Liver (tissue), 9 donors: ENCODE results near the gene DMRTC2. TPM values are rescaled to one million over a fixed set of nuclear protein-coding genes. Genes with fewer than 3 reads are reported as not detected.
A peak's percentile ranks its signal among the peaks of the same experiment; 100 is the strongest.

Experiments
- DNase-seq: peaks from one replicate; pipeline ENCODE4 v3.0.0-alpha.2; 2017; ENCODE audit warnings: low spot score
- H3K27ac ChIP-seq, 2 donors: one replicate each; pipeline ENCODE4 v1.7.0; 2013; ENCODE audit warnings: inconsistent platforms in 2 of 2, low read length in 2 of 2, control low read depth in 1 of 2, low read depth in 1 of 2, mild to moderate bottlenecking in 1 of 2
- H3K27me3 ChIP-seq, 4 donors: one replicate each; pipeline versions ENCODE4 v1.6.1 to v1.7.0; 2013; ENCODE audit warnings: low read length in 3 of 4, inconsistent platforms in 1 of 4, mild to moderate bottlenecking in 1 of 4, moderate library complexity in 1 of 4; ENCODE audit not compliant: control insufficient read depth in 4 of 4, insufficient read depth in 4 of 4
- H3K36me3 ChIP-seq, 4 donors: one replicate each; pipeline versions ENCODE4 v1.6.1 to v1.7.0; 2013; ENCODE audit warnings: low read length in 3 of 4, mild to moderate bottlenecking in 3 of 4, low read depth in 1 of 4, moderate library complexity in 1 of 4; ENCODE audit not compliant: control insufficient read depth in 4 of 4, insufficient read depth in 3 of 4
- H3K4me1 ChIP-seq, 4 donors: one replicate each; pipeline versions ENCODE4 v1.6.1 to v1.7.0; 2013; ENCODE audit warnings: low read length in 3 of 4, mild to moderate bottlenecking in 3 of 4, moderate library complexity in 1 of 4; ENCODE audit not compliant: control insufficient read depth in 4 of 4, insufficient read depth in 4 of 4
- H3K4me3 ChIP-seq, 3 donors: one replicate each; pipeline versions ENCODE4 v1.6.1 to v1.7.0; 2013; ENCODE audit warnings: low read length in 3 of 3, control low read depth in 1 of 3, low read depth in 1 of 3, mild to moderate bottlenecking in 1 of 3
- H3K9ac ChIP-seq, 2 donors: one replicate each; pipeline ENCODE4 v1.7.0; 2013; ENCODE audit warnings: low read length in 2 of 2, mild to moderate bottlenecking in 2 of 2, moderate library complexity in 2 of 2, control low read depth in 1 of 2, low read depth in 1 of 2
- H3K9me3 ChIP-seq, 4 donors: one replicate each; pipeline versions ENCODE4 v1.6.1 to v1.7.0; 2013; ENCODE audit warnings: low read length in 3 of 4; ENCODE audit not compliant: control insufficient read depth in 4 of 4
- EGR1 ChIP-seq, 2 donors: IDR thresholded peaks; 2 replicates each; pipeline ENCODE4 v1.6.1; 2016 to 2018; ENCODE audit warnings: antibody characterized with exemption in 2 of 2, low read depth in 2 of 2
- FOXA1 ChIP-seq: IDR thresholded peaks from 2 replicates; pipeline ENCODE4 v1.6.1; 2016; ENCODE audit warnings: antibody characterized with exemption
- FOXA2 ChIP-seq: IDR thresholded peaks from 2 replicates; pipeline ENCODE4 v1.6.1; 2016; ENCODE audit warnings: antibody characterized with exemption
- GABPA ChIP-seq, 2 donors: IDR thresholded peaks in 1 of 2; conservative IDR thresholded peaks in 1 of 2; 2 replicates each; pipeline ENCODE4 v1.6.1; 2016; ENCODE audit warnings: antibody characterized with exemption in 2 of 2, mild to moderate bottlenecking in 1 of 2, moderate library complexity in 1 of 2
- HNF4A ChIP-seq, 2 donors: conservative IDR thresholded peaks; 2 replicates each; pipeline ENCODE4 v1.6.1; 2016; ENCODE audit warnings: antibody characterized with exemption in 2 of 2, mild to moderate bottlenecking in 2 of 2
- HNF4G ChIP-seq: IDR thresholded peaks from 2 replicates; pipeline ENCODE4 v1.6.1; 2016; ENCODE audit warnings: antibody characterized with exemption
- JUND ChIP-seq, 2 donors: IDR thresholded peaks; 2 replicates each; pipeline ENCODE4 v1.6.1; 2016; ENCODE audit warnings: antibody characterized with exemption in 2 of 2
- NR2F2 ChIP-seq: IDR thresholded peaks from 2 replicates; pipeline ENCODE4 v1.6.1; 2016; ENCODE audit warnings: antibody characterized with exemption
- RAD21 ChIP-seq, 2 donors: IDR thresholded peaks; 2 replicates each; pipeline ENCODE4 v1.6.1; 2016; ENCODE audit warnings: antibody characterized with exemption in 2 of 2, mild to moderate bottlenecking in 2 of 2
- SP1 ChIP-seq: IDR thresholded peaks from 2 replicates; pipeline ENCODE4 v1.6.1; 2018; ENCODE audit warnings: antibody characterized with exemption, mild to moderate bottlenecking
- TAF1 ChIP-seq: conservative IDR thresholded peaks from 2 replicates; pipeline ENCODE4 v1.6.1; 2016; ENCODE audit warnings: antibody characterized with exemption, mild to moderate bottlenecking
- YY1 ChIP-seq: IDR thresholded peaks from 2 replicates; pipeline ENCODE4 v1.6.1; 2016; ENCODE audit warnings: antibody characterized with exemption, mild to moderate bottlenecking
- WGBS: extraction: QIAGEN DNeasy Blood & Tissue Kit; methylation state at CpG from one replicate; pipeline ENCODE4 v1.1.7; 2013; 5-methylcytosine and 5-hydroxymethylcytosine counted together
- polyA plus RNA-seq, 2 donors: library from polyadenylated mRNA; stranded (reverse) in 1 of 2; unstranded in 1 of 2; fragments of 200-250 nt in 1 of 2; fragments of >200 nt in 1 of 2; fragmentation: Nextera tagmentation in 1 of 2; extraction: Ambion mirVana in 1 of 2; gene quantifications; one replicate each; pipeline versions ENCODE4 v1.2.1 to v1.2.3, GENCODE V29; 2013 to 2015
- total RNA-seq, 2 donors: library from RNA; depleted of rRNA; stranded (reverse); fragments of >200 nt; gene quantifications; one replicate each; pipeline ENCODE4 v1.2.3, GENCODE V29; 2014
- TF ChIP-seq, protein P1 (sequence below): IDR thresholded peaks from 2 replicates; pipeline ENCODE4 v1.6.1; 2016; ENCODE audit warnings: antibody characterized with exemption
- TF ChIP-seq, protein P2 (sequence below): IDR thresholded peaks from 2 replicates; pipeline ENCODE4 v1.6.1; 2016; ENCODE audit warnings: antibody characterized with exemption
- TF ChIP-seq, protein P3 (sequence below): fragments of 150-350 bp; IDR thresholded peaks from 2 replicates; pipeline ENCODE4 v1.5.1; 2017; ENCODE audit warnings: improper control_type of control experiment, low read depth, low read length; ENCODE audit not compliant: missing input control
- TF ChIP-seq, protein P4 (sequence below): IDR thresholded peaks from 2 replicates; pipeline ENCODE4 v1.6.1; 2016; ENCODE audit warnings: antibody characterized with exemption
- TF ChIP-seq, protein P5 (sequence below): IDR thresholded peaks from 2 replicates; pipeline ENCODE4 v1.6.1; 2016; ENCODE audit warnings: antibody characterized with exemption, mild to moderate bottlenecking
- donor health status: healthy.
- donor health status: healthy.
- donor health status: healthy.
- donor health status: healthy.
- donor health status: healthy.

DMRTC2 gene
- total and polyA plus RNA-seq, 4 donors = not detected

DNA sequence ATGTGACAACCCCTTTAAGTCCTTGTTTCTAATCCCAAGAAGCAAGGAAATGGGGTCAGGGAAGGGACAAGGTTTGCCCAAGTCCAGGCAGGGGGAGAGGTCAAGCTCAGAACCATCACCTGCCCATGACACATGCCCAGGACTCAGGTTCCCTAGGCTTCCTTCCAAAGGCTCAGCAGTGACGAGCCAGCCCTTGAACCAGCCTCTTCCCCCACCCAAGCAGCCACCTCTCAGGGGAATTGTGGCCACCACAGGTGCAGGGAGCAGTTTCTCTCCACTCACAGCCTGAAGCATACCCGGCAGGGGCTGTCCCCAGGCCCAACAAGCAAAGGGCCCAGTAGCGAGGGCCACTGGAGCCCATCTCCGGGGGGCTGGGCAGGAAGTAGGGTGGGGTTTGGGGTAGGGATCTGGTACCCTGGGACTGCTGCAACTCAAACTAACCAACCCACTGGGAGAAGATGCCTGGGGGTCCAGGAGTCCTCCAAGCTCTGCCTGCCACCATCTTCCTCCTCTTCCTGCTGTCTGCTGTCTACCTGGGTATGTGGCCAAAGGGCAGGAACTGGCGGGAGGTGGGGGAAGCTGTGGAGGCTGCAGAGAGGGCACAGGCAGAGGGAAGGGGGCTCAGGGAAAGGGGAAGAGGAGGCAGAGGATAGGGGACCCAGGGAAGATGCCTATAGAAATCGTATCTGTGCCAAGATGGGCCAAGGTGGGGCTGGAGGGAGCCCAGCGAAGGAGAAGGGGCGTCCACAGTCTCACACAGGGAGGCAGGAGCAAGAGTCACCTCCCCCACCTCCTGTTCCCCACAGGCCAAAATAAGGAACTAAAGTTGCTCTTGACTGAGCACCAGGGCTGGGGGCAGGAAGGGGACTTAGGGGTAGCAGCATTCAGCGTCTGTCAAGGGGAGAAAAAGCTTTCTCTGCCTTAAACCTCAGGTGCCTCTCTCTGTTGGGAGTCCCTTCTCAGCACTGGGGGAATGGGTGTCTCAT is 32.3 kb downstream of the DMRTC2 start, which contains the start of gene CD79A:
Gene CD79A (plus strand): TSS at position 433 of the 986 bp plus-strand sequence. CDS start 26 bp downstream, at position 459.
- Histone ChIP-seq H3K9ac (peak within 1 kb of the TSS in 1 of 2 donors; percentile 27), H3K27me3 (no peaks in the 10 kb centered on the region), H3K4me3 (no peak within 1 kb of the TSS), H3K36me3 (peaks cover 0 to 4% (median under 1%) of the 10 kb centered on the region in 4 donors), H3K4me1 (peaks cover 0 to 10% (median 3%) of the 10 kb centered on the region in 4 donors), H3K27ac (peak within 1 kb of the TSS in 1 of 2 donors; percentile 50), H3K9me3 (no peaks in the 10 kb centered on the region)
- no peak for TF ChIP-seq SP1
- TF ChIP-seq, protein P1, sequence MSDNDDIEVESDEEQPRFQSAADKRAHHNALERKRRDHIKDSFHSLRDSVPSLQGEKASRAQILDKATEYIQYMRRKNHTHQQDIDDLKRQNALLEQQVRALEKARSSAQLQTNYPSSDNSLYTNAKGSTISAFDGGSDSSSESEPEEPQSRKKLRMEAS = no peak
- TF ChIP-seq GABPA (IDR thresholded peaks at IDR 0.05 in 1 of 2, conservative IDR thresholded peaks at IDR 0.05 in 1 of 2) = no peak
- TF ChIP-seq, protein P2, sequence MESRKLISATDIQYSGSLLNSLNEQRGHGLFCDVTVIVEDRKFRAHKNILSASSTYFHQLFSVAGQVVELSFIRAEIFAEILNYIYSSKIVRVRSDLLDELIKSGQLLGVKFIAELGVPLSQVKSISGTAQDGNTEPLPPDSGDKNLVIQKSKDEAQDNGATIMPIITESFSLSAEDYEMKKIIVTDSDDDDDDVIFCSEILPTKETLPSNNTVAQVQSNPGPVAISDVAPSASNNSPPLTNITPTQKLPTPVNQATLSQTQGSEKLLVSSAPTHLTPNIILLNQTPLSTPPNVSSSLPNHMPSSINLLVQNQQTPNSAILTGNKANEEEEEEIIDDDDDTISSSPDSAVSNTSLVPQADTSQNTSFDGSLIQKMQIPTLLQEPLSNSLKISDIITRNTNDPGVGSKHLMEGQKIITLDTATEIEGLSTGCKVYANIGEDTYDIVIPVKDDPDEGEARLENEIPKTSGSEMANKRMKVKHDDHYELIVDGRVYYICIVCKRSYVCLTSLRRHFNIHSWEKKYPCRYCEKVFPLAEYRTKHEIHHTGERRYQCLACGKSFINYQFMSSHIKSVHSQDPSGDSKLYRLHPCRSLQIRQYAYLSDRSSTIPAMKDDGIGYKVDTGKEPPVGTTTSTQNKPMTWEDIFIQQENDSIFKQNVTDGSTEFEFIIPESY = no peak
- no peak for TF ChIP-seq FOXA1
- no peak for TF ChIP-seq NR2F2
- WGBS = 80% methylated on average over 9 of the region's 9 CpGs
- DNase-seq = no peak

DNA sequence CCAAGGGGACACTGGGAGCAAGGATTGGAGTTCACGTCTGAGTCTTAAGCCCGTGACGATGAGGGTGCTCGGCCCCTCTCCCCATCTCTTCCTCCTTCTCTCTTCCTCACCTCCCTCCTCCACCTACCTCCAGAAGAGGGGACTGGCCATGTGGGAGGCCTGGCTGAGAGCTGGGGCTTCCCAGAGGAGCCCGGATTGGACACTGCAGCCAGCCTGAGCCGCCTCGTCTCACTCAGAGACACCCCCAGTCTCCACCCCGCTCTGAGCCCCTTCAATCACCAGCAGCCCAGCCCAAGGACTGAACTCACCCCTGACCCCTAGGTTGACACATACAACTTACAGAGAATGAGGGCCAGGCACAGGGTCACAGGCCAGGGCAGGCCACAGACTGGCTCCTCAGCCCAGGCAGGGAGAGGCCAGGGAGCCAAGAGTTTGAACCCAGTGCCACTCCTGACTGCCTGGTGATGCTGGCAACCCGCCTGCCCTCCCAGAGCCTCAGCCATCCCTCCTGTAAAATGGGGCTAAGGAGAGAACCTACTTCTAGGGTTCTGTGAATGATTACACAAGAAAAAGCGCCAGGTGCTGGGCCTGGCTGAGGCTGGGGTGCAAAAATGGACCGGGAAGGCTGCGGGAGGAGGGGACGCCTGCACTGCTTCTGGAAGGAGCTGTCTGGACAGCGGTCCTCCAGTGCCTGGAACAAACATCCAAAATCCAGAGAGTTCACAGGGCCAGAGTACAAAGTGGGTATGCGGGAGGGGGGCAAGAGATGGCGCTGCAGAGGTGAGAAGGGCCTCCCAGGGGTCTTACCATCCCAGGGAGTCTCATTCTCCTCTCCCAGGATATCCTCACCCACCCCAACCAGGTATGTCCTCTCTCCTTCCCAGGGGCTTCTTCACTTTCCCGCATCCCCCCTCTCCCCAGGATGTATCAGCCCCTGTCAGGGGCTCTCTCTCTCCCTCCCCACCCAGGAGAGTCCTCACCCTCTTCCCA is 33.4 kb downstream of the DMRTC2 start:
- 79% methylated on average over 17 of the region's 17 CpGs for WGBS
- no peak for TF ChIP-seq EGR1 (IDR thresholded peaks at IDR 0.05; ENCODE audit: low read depth in 2 of 2)
- TF ChIP-seq NR2F2 = no peak
- TF ChIP-seq, protein P1 = no peak
- TF ChIP-seq, protein P3, sequence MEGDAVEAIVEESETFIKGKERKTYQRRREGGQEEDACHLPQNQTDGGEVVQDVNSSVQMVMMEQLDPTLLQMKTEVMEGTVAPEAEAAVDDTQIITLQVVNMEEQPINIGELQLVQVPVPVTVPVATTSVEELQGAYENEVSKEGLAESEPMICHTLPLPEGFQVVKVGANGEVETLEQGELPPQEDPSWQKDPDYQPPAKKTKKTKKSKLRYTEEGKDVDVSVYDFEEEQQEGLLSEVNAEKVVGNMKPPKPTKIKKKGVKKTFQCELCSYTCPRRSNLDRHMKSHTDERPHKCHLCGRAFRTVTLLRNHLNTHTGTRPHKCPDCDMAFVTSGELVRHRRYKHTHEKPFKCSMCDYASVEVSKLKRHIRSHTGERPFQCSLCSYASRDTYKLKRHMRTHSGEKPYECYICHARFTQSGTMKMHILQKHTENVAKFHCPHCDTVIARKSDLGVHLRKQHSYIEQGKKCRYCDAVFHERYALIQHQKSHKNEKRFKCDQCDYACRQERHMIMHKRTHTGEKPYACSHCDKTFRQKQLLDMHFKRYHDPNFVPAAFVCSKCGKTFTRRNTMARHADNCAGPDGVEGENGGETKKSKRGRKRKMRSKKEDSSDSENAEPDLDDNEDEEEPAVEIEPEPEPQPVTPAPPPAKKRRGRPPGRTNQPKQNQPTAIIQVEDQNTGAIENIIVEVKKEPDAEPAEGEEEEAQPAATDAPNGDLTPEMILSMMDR = no peak
- no peak for TF ChIP-seq FOXA2
- TF ChIP-seq, protein P4, sequence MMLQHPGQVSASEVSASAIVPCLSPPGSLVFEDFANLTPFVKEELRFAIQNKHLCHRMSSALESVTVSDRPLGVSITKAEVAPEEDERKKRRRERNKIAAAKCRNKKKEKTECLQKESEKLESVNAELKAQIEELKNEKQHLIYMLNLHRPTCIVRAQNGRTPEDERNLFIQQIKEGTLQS = no peak
- TF ChIP-seq, protein P2 = no peak
- no peak for TF ChIP-seq FOXA1
- TF ChIP-seq HNF4G = no peak
- no peak for TF ChIP-seq YY1
- TF ChIP-seq, protein P5, sequence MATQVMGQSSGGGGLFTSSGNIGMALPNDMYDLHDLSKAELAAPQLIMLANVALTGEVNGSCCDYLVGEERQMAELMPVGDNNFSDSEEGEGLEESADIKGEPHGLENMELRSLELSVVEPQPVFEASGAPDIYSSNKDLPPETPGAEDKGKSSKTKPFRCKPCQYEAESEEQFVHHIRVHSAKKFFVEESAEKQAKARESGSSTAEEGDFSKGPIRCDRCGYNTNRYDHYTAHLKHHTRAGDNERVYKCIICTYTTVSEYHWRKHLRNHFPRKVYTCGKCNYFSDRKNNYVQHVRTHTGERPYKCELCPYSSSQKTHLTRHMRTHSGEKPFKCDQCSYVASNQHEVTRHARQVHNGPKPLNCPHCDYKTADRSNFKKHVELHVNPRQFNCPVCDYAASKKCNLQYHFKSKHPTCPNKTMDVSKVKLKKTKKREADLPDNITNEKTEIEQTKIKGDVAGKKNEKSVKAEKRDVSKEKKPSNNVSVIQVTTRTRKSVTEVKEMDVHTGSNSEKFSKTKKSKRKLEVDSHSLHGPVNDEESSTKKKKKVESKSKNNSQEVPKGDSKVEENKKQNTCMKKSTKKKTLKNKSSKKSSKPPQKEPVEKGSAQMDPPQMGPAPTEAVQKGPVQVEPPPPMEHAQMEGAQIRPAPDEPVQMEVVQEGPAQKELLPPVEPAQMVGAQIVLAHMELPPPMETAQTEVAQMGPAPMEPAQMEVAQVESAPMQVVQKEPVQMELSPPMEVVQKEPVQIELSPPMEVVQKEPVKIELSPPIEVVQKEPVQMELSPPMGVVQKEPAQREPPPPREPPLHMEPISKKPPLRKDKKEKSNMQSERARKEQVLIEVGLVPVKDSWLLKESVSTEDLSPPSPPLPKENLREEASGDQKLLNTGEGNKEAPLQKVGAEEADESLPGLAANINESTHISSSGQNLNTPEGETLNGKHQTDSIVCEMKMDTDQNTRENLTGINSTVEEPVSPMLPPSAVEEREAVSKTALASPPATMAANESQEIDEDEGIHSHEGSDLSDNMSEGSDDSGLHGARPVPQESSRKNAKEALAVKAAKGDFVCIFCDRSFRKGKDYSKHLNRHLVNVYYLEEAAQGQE = no peak
- no peak for TF ChIP-seq RAD21 (IDR thresholded peaks at IDR 0.05)
- no peak for TF ChIP-seq HNF4A (conservative IDR thresholded peaks at IDR 0.05)
- no peak for TF ChIP-seq JUND (IDR thresholded peaks at IDR 0.05)
- no peak for TF ChIP-seq SP1
- no peak for TF ChIP-seq TAF1

More for the DNA sequence above, 33.4 kb downstream of the DMRTC2 start:
- H3K36me3 ChIP-seq = no peaks in the 10 kb centered on the region
- peak overlapping the region in 1 of 2 donors; percentile 27 for H3K9ac ChIP-seq
- peaks cover 0 to 6% (median 2%) of the 10 kb centered on the region in 4 donors for H3K4me1 ChIP-seq
- no peaks in the 10 kb centered on the region for H3K27me3 ChIP-seq
- no peak for DNase-seq
- no peak overlapping the region for H3K4me3 ChIP-seq
- no peaks in the 10 kb centered on the region for H3K9me3 ChIP-seq
- H3K27ac ChIP-seq = peak overlapping the region in 1 of 2 donors; percentile 41
